HG03439 (cell line): ENCODE data around the gene LGR4.

Experiments used
- ATAC-seq: cut with Tn5 transposase; IDR thresholded peaks from one replicate; pipeline ENCODE4 v1.9.1; 2021; ENCODE audit warnings: mild to moderate bottlenecking, moderate library complexity; ENCODE audit not compliant: unreplicated experiment

Gene LGR4

DNA sequence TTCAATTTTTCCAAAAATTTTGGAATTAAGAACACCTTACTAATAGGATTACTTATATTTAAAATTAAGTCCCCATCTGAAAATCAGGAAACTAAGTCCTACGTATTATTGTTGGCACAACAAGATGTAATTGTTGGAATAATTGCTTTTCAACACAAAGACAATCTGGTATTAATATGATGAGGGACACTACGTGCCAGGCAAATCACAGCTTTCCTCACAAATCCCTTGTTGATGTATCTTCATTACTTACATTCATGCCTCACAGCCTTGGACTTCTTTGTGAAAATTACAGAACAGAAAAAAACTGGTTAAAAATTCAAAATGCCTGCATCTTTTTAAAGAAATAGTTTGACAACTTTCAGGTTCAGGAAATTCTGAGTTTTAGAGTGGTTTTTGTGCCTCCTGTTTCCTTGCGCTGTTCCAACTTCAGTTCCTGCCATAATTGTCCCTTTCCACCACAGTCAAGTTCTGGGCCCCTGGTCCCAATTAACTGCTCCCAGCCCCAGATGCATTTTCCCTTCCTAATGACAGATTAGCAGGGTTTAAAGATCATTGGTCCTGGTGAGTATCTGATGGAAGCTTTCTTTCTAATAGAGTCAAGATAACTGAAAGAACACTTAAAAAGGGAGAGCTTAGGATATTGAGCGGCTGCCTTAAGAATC lies 86.3 kb downstream of the LGR4 start:
- ATAC-seq = no peak

- ATAC-seq = no peak
These were observed 87.3 kb downstream of the LGR4 start for GRCh38 chr11:27385245-27385644.

DNA sequence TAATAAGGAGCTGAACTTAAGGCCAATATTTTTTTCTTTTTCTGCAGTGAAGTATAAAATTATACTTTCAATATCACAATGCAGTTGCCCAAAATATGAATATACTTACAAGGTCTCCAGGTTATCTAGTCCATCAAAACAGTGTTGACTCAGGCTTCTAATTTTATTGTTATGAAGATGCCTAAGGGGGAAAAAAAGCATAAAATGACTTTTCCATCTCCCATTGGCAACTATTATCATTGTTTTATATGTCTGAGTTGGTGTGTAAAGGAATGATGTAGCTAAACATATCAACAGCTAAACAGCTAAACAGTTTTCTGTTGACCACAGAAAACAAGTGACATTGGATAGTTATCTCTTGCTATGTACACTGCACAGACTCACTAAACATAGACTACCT lies 88.4 kb downstream of the LGR4 start:
- ATAC-seq = no peak

GRCh38 chr11:27383645-27384044 lies 88.9 kb downstream of the LGR4 start:
- ATAC-seq = no peak

- ATAC-seq = no peak
These were observed 91.3 kb downstream of the LGR4 start for GRCh38 chr11:27381238-27381666.

- no peak for ATAC-seq
These were observed 91.8 kb downstream of the LGR4 start for GRCh38 chr11:27380771-27381170.

GRCh38 chr11:27379449-27379848 lies 93.1 kb downstream of the LGR4 start:
- ATAC-seq = no peak

GRCh38 chr11:27375370-27375769 lies 97.2 kb downstream of the LGR4 start:
- no peak for ATAC-seq

GRCh38 chr11:27373856-27374602 lies 98.6 kb downstream of the LGR4 start:
- ATAC-seq = no peak

GRCh38 chr11:27373392-27373791 lies 99.2 kb downstream of the LGR4 start:
- ATAC-seq = no peak

GRCh38 chr11:27372164-27372563 lies 100.4 kb downstream of the LGR4 start:
- ATAC-seq = no peak

- ATAC-seq = no peak
These were observed 101.1 kb downstream of the LGR4 start for GRCh38 chr11:27371489-27371888.

- ATAC-seq = no peak
These were observed 102.2 kb downstream of the LGR4 start for GRCh38 chr11:27370374-27370773.

GRCh38 chr11:27367881-27368280 lies 104.7 kb downstream of the LGR4 start:
- ATAC-seq = no peak

- no peak for ATAC-seq
These were observed 108.9 kb downstream of the LGR4 start for GRCh38 chr11:27363576-27364117.

DNA sequence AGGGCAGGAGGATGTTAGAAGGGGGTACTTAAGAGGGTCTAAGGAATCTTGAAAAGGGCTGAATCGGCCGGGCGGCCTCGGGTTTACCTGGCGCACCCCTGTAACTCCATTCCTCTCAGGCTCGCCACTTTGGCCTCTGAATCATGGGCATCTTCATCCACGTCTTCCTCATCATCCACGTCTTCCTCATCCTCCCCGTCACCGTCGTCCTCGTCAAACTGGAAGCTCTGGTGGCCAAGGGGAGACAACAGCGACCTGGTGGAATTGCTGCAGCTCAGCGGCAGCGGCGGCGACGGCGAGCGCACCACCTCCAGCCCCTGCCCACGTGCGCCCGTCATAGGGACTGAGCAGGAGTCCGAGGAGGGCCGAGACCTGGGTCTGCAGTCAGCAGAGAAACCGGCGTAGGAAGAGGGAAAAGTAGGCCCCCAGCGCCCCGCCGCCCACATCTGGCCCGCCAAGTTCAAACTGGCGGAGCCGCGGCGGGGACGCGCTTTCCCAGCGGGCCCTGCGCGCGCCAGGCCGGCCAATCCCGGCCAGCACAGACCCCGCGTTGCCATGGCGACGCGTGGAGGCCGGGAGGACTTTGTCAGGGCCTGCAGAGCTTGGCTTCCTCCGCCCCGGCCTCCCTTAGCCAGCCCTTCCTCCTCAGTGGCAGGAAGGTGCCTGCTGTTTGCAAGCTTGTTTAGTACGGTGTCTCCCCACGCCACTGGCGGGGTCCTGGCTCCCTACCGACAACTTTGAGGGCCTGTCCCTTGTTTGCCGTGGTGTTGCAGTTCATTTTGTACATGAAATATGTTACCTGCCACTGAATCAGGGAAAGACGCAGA lies 109.6 kb downstream of the LGR4 start, which contains the start of gene CCDC34:
TSS of gene CCDC34 (minus strand) at position 467 of the 827 bp plus-strand sequence. CDS start at position 446, 21 bp downstream.
- ATAC-seq = peak; percentile 100

DNA sequence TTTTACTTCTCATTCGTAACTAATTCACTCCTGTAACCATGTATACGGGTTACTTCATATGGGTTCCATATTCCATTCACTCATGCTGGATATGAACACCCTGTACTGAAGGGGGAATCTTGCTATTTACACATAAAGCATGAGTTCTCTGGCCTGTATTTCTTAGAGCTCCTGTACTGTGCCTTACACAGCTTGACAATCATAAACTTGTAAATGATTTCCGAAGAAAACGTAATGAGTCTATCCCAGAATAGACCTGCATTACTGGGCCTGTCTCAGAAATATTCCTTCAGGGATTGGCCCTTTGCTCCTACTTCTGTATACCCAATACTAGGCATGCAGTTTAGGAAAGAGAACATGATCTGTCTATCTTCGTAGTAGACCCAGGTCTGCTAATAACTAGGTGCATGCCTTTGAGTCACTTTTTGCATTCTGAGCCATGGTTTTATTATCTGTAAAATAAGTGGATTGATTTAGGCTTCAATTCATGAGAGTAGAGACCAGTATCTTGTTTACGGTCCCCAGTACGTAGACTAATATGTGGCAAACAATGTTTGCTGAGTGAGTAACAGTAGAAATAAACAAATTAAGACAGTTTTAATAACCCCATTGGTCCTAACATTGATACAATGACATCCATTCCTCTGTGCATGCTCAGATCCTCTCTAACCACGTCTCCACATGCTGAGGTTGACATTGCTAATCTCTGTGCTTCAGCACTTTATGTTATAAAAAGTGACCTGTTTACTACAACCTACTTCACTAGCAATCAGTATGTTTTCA lies 110.8 kb downstream of the LGR4 start:
- no peak for ATAC-seq

DNA sequence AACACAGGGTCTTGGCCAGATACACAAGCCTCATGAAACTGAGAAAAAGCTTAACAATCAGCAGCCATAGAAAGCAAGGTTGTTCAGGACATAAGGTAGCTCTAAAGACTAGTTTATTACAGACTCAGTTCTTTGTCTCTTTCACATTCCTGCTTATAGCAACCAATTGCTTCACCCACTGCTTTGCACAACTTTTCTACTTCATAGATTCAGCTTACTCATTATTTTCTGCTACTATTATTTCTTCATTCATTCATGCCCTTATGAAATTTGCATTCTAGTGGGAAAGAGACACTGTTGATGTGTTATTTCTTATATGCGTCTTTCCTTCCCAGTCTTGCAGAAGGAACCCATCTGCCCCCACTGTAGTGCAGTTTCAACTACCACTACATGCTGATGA lies 114.3 kb downstream of the LGR4 start:
- ATAC-seq = no peak

- ATAC-seq = no peak
These were observed 115.3 kb downstream of the LGR4 start for GRCh38 chr11:27357250-27357649.

- ATAC-seq = no peak
These were observed 115.9 kb downstream of the LGR4 start for GRCh38 chr11:27356624-27357222.
